ENCODE data around the gene SOX11.

Gene SOX11

DNA sequence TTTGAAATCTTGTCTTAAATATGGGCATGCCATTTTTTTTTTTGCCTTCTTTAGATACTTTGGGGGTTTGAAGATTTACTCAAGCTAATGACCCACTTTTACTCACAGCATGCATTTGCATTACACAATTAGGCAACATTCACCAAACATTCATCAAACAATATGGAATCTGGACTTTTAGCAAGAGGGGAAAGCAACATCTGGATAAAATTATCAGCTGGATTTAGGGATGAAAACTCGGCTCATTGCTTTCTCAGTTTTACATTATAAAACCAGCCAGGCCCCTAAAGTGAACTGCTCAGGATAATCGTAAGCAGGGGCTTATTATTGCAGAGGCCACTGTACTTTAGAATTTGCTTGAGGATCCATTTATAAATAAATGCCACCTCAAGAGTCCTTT is 44.7 kb downstream of the SOX11 start:
- in situ Hi-C loops (cut with MboI; ENCODE audit: low sequenced_read_pairs, unreplicated experiment): no loop called here
- no peak for DNase-seq (ENCODE audit: low spot score)
- no peak for TF ChIP-seq CTCF (IDR thresholded peaks at IDR 0.05; ENCODE audit: borderline replicate concordance, control extremely low read depth, extremely low read depth, insufficient read depth, missing control alignments)

DNA sequence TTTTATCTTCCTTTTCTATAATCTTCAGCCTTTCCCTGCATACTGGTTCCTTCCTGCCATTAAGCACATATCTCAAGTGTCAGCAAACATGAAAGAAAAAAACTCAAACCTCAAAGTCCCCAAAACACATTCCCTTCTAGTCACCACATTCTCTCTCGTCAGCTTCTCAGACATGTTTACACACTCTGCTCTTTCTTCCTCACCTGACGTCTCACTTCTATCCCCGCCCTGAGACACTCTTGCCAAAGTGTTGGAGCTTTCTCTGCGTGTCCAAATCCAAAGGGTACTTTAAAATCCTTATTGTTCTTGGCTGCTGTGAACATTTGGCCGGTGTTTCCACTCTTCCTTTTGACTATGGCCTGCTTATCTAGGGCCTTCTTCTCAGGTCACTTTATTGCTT is 47.9 kb downstream of the SOX11 start:
- in situ Hi-C loops (cut with MboI; ENCODE audit: low sequenced_read_pairs, unreplicated experiment): no loop called here
- no peak for DNase-seq (ENCODE audit: low spot score)
- TF ChIP-seq CTCF (IDR thresholded peaks at IDR 0.05; ENCODE audit: borderline replicate concordance, control extremely low read depth, extremely low read depth, insufficient read depth, missing control alignments): no peak

- in situ Hi-C loops (cut with MboI; ENCODE audit: low sequenced_read_pairs, unreplicated experiment): no loop called here
- DNase-seq (ENCODE audit: low spot score): no peak
- no peak for TF ChIP-seq CTCF (IDR thresholded peaks at IDR 0.05; ENCODE audit: borderline replicate concordance, control extremely low read depth, extremely low read depth, insufficient read depth, missing control alignments)
Observed at GRCh38 chr2:5740817-5741216, 48.6 kb downstream of the SOX11 start.

GRCh38 chr2:5741242-5741641 is 49.1 kb downstream of the SOX11 start:
- in situ Hi-C loops (cut with MboI; ENCODE audit: low sequenced_read_pairs, unreplicated experiment): no loop called here
- no peak for TF ChIP-seq CTCF (IDR thresholded peaks at IDR 0.05; ENCODE audit: borderline replicate concordance, control extremely low read depth, extremely low read depth, insufficient read depth, missing control alignments)
- DNase-seq (ENCODE audit: low spot score): no peak

GRCh38 chr2:5742126-5742525 is 49.9 kb downstream of the SOX11 start:
- no peak for DNase-seq (ENCODE audit: low spot score)
- in situ Hi-C loops (cut with MboI; ENCODE audit: low sequenced_read_pairs, unreplicated experiment): no loop called here
- TF ChIP-seq CTCF (IDR thresholded peaks at IDR 0.05; ENCODE audit: borderline replicate concordance, control extremely low read depth, extremely low read depth, insufficient read depth, missing control alignments): no peak

- in situ Hi-C loops (cut with MboI; ENCODE audit: low sequenced_read_pairs, unreplicated experiment): no loop called here
- no peak for DNase-seq (ENCODE audit: low spot score)
- no peak for TF ChIP-seq CTCF (IDR thresholded peaks at IDR 0.05; ENCODE audit: borderline replicate concordance, control extremely low read depth, extremely low read depth, insufficient read depth, missing control alignments)
Observed at GRCh38 chr2:5748391-5748790, 56.2 kb downstream of the SOX11 start.

DNA sequence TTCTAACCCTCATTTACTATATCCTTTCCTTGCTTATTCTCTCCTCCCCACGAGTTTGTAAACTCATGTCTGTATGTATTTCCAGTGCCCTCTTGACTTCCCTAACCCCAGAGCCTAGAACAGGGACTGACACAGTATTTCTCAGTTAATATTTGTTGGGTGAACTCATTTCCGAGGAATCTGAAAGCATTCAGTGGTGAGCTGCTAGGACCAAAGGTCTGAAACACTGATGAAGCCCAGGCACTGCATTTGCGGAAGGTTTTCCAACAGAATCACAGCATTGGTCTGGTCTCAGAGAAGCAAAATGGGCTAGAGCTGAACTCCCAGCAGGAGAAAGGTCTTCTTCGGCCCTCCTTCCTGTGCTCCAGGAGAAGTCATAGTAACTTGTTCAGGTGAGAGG is 56.8 kb downstream of the SOX11 start:
- no peak for TF ChIP-seq CTCF (IDR thresholded peaks at IDR 0.05; ENCODE audit: borderline replicate concordance, control extremely low read depth, extremely low read depth, insufficient read depth, missing control alignments)
- in situ Hi-C loops (cut with MboI; ENCODE audit: low sequenced_read_pairs, unreplicated experiment): no loop called here
- no peak for DNase-seq (ENCODE audit: low spot score)
